Transverse colon (tissue), 4 donors: ENCODE measurements around the gene CIZ1. TPM values are rescaled to one million over a fixed set of nuclear protein-coding genes. Genes with fewer than 3 reads are reported as not detected.

ENCODE experiments used
- DNase-seq: peaks from one replicate; pipeline ENCODE4 v3.0.0-alpha.2; 2019
- H3K27ac ChIP-seq, 4 donors: fragments of 200-600 bp; sonication (generic); 2 replicates each; pipeline ENCODE4 v1.5.1; 2016 to 2018; ENCODE audit warnings: inconsistent platforms in 4 of 4
- H3K27me3 ChIP-seq: fragments of 200-600 bp; sonication (generic); 2 replicates; pipeline ENCODE4 v1.5.1; 2017; ENCODE audit warnings: inconsistent platforms
- H3K36me3 ChIP-seq, 4 donors: fragments of 200-600 bp; sonication (generic); 2 replicates each; pipeline ENCODE4 v1.5.1; 2017 to 2019; ENCODE audit warnings: inconsistent platforms in 4 of 4
- H3K4me1 ChIP-seq, 4 donors: fragments of 200-600 bp; sonication (generic); 2 replicates each; pipeline ENCODE4 v1.5.1; 2017 to 2020; ENCODE audit warnings: inconsistent platforms in 4 of 4
- H3K4me3 ChIP-seq, 4 donors: fragments of 200-600 bp; sonication (generic); 1 replicate in 1 of 4; 2 replicates in 3 of 4; pipeline versions ENCODE4 v1.5.1 to v1.6.1; 2017 to 2019; ENCODE audit warnings: inconsistent platforms in 4 of 4
- H3K9me3 ChIP-seq, 2 donors: fragments of 200-600 bp; sonication (generic); 2 replicates each; pipeline ENCODE4 v1.5.1; 2017 to 2019; ENCODE audit warnings: inconsistent platforms in 2 of 2
- EP300 ChIP-seq: sonication (generic); formaldehyde crosslinking; IDR thresholded peaks from one replicate; pipeline ENCODE4 v1.6.1; 2017; ENCODE audit warnings: antibody characterized with exemption, low read depth
- POLR2A ChIP-seq: fragments of 450-650 bp; IDR thresholded peaks from one replicate; pipeline ENCODE4 v1.6.1; 2016; ENCODE audit warnings: antibody characterized with exemption, mild to moderate bottlenecking, moderate library complexity
- POLR2AphosphoS5 ChIP-seq, 3 donors: sonication (generic); formaldehyde crosslinking; IDR thresholded peaks; one replicate each; pipeline ENCODE4 v1.6.1; 2016; ENCODE audit warnings: antibody characterized with exemption in 3 of 3
- WGBS, 2 donors: methylation state at CpG; one replicate each; pipeline ENCODE4 v1.1.5; 2018; ENCODE audit warnings: low coverage in 1 of 2; 5-methylcytosine and 5-hydroxymethylcytosine counted together
- in situ Hi-C, 4 donors: fragments of 200-750 bp; cut with MboI; loops; one replicate each; pipeline versions ENCODE4 v1.15.0 to v1.15.1; 2017; ENCODE audit warnings: low sequenced_read_pairs in 3 of 4, low pct_ligation_motif_present in 1 of 4, low pct_unique_long_range_greater_than_20kb in 1 of 4
- intact Hi-C: fragments of 100-400 bp; cut with DNase I; formaldehyde crosslinking; loops from one replicate; pipeline ENCODE4 v1.15.1; 2023; ENCODE audit warnings: low total_unique reads
- total RNA-seq, 4 donors: library from RNA; depleted of rRNA; stranded (reverse); fragments of >200 nt; gene quantifications; one replicate each; pipeline ENCODE4 v1.1.0, GENCODE V29; 2016
- TF ChIP-seq, protein P1 (sequence below), 5 experiments: fragments of 200-600 bp in 3 of 5; fragments of 450-650 bp in 2 of 5; sonication (generic) in 3 of 5; IDR thresholded peaks; 1 replicate in 2 of 5; 2 replicates in 3 of 5; pipeline ENCODE4 v1.5.1; 2016 to 2017; ENCODE audit warnings: antibody characterized with exemption in 5 of 5, inconsistent platforms in 3 of 5, mild to moderate bottlenecking in 2 of 5, moderate library complexity in 1 of 5

The CIZ1 gene
- total RNA-seq, 4 donors from 2014 or later = 59.9 to 211 (median 73.0) TPM

- H3K27ac ChIP-seq = no peak overlapping the region
- H3K27me3 ChIP-seq = no peaks in the 10 kb centered on the region
- peaks cover 10 to 29% (median 20%) of the 10 kb centered on the region in 4 donors for H3K4me1 ChIP-seq
- no peaks in the 10 kb centered on the region for H3K9me3 ChIP-seq
- H3K36me3 ChIP-seq = no peaks in the 10 kb centered on the region
- no peak for DNase-seq
- in situ Hi-C loops (loop anchor here in 1 of 4 donors (25.0 kb wide), 1 partner anchor 109 kb away; no protein-coding TSS in a partner anchor), intact Hi-C loops (no loop called here)
- TF ChIP-seq, protein P1, sequence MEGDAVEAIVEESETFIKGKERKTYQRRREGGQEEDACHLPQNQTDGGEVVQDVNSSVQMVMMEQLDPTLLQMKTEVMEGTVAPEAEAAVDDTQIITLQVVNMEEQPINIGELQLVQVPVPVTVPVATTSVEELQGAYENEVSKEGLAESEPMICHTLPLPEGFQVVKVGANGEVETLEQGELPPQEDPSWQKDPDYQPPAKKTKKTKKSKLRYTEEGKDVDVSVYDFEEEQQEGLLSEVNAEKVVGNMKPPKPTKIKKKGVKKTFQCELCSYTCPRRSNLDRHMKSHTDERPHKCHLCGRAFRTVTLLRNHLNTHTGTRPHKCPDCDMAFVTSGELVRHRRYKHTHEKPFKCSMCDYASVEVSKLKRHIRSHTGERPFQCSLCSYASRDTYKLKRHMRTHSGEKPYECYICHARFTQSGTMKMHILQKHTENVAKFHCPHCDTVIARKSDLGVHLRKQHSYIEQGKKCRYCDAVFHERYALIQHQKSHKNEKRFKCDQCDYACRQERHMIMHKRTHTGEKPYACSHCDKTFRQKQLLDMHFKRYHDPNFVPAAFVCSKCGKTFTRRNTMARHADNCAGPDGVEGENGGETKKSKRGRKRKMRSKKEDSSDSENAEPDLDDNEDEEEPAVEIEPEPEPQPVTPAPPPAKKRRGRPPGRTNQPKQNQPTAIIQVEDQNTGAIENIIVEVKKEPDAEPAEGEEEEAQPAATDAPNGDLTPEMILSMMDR (IDR thresholded peaks at IDR 0.05) = no peak
- TF ChIP-seq POLR2AphosphoS5 (IDR thresholded peaks at IDR 0.05) (no peak), POLR2A (no peak), EP300 (no peak)
- WGBS, 2 donors = 92% methylated on average over 8 of the region's 8 CpGs; no CpG with 5 or more reads in 1 of the 2 donors
- H3K4me3 ChIP-seq = no peak overlapping the region
Measured at GRCh38 chr9:128146591-128147120, 44.7 kb downstream of the CIZ1 start.

- no peak for TF ChIP-seq EP300
- TF ChIP-seq POLR2AphosphoS5 (IDR thresholded peaks at IDR 0.05) = no peak
- TF ChIP-seq, protein P1 (IDR thresholded peaks at IDR 0.05) = no peak
- Histone ChIP-seq H3K4me3 (no peak overlapping the region), H3K9me3 (no peaks in the 10 kb centered on the region), H3K36me3 (no peaks in the 10 kb centered on the region), H3K27ac (no peak overlapping the region), H3K27me3 (no peaks in the 10 kb centered on the region), H3K4me1 (peaks cover 10 to 29% (median 20%) of the 10 kb centered on the region in 4 donors)
- 85% methylated on average over 11 of the region's 13 CpGs; no CpG with 5 or more reads in 1 of the 2 donors for WGBS, 2 donors
- intact Hi-C loops (no loop called here), in situ Hi-C loops (loop anchor here in 1 of 4 donors (25.0 kb wide), 1 partner anchor 109 kb away; no protein-coding TSS in a partner anchor)
- no peak for DNase-seq
Measured at GRCh38 chr9:128145951-128146351, 45.4 kb downstream of the CIZ1 start.

DNA sequence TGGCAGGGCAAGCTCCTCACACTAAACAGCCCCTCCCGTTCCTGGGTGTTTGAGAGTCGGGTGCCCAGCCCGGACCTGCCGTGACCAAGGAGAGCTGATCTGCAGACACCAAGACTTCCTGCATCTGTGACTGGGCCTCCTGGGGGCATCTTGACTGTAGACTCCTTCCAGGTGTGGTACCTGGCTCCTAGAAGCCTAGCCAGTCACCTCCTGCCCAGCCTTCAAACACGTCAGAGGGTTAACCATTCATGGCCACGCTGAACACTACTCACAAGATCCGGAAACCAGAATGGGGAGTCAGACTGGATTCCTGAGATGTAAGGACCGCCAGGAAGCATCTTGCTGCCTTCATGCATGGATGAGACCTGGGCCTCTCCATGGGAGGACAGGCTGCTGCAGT, 45.8 kb downstream of the CIZ1 start:
- H3K4me3 ChIP-seq = no peak overlapping the region
- DNase-seq = no peak
- TF ChIP-seq POLR2A (no peak), POLR2AphosphoS5 (IDR thresholded peaks at IDR 0.05) (no peak), EP300 (no peak)
- TF ChIP-seq, protein P1 (IDR thresholded peaks at IDR 0.05) = no peak
- H3K27me3 ChIP-seq = no peaks in the 10 kb centered on the region
- no peaks in the 10 kb centered on the region for H3K36me3 ChIP-seq
- WGBS, 2 donors = 73% methylated on average over 8 of the region's 8 CpGs; no CpG with 5 or more reads in 1 of the 2 donors
- intact Hi-C loops = no loop called here
- H3K27ac ChIP-seq = no peak overlapping the region
- in situ Hi-C loops = loop anchor here in 1 of 4 donors (25.0 kb wide), 1 partner anchor 108 kb away; no protein-coding TSS in a partner anchor
- H3K4me1 ChIP-seq = peaks cover 10 to 29% (median 20%) of the 10 kb centered on the region in 4 donors
- H3K9me3 ChIP-seq = no peaks in the 10 kb centered on the region

DNA sequence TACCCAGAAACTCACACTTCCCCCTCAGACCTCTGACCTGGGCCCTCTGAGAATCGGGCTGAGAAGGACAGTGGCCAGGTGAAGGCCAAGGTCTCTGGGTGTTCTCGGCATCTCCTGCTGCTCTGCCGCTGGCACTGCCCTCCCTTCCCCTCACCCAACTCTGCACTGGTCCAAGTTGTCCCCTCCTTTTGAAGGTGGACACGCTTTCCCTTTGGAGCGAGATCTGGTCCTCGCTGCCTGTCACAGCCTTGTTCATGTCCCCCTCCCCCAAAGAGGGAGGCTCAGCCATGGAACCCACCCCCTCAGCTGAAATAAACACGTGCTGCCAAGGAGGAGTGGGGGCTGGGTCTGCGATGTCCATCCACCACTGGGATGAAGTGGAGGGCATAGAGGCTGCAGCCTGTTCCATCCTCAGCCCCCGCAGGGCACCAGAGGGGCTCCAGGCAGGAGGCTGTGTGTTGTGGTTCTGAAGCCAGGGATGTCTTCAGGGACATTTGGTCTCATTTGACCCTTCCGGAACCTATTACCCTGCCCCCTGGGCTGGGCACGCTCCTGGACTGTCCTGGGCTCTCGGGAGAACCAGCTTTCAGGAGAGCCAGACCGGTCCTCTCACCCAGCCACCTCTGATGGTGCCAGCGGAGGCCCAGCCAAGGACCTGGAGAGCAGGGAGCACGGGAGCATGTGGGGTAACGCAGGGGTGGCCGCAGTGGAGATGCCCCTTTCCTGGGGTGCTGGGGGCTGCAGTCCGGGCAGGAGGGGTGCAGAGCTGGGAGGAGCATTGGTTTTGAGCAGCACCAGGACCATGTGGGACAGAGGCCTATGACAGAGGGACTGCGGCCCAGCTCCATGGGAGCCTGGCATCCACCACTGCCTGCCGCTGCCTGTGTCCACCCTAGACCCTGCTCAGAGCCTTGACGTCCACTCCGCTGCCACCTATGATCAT, 46.9 kb downstream of the CIZ1 start:
- intact Hi-C loops = no loop called here
- no peak for DNase-seq
- H3K4me3 ChIP-seq = no peak overlapping the region
- TF ChIP-seq EP300 (no peak), POLR2A (no peak), POLR2AphosphoS5 (IDR thresholded peaks at IDR 0.05) (no peak)
- TF ChIP-seq, protein P1 (IDR thresholded peaks at IDR 0.05) = no peak
- H3K4me1 ChIP-seq = peaks cover 8 to 22% (median 16%) of the 10 kb centered on the region in 4 donors
- in situ Hi-C loops = loop anchor here in 1 of 4 donors (25.0 kb wide), 1 partner anchor 107 kb away; no protein-coding TSS in a partner anchor
- no peaks in the 10 kb centered on the region for H3K9me3 ChIP-seq
- no peaks in the 10 kb centered on the region for H3K27me3 ChIP-seq
- no peaks in the 10 kb centered on the region for H3K36me3 ChIP-seq
- 89% methylated on average over 20 of the region's 22 CpGs; no CpG with 5 or more reads in 1 of the 2 donors for WGBS, 2 donors
- H3K27ac ChIP-seq = no peak overlapping the region
